HEK293 (cell line): ENCODE results near the gene SERTAD4.

Source experiments
- CTCF ChIA-PET: fragments of 350-600 bp; formaldehyde crosslinking; extraction: SDS; loops from one replicate; lab custom pipeline; 2021; ENCODE audit warnings: antibody characterized with exemption; lab: Yijun Ruan, JAX
- POLR2A ChIA-PET: fragments of 300-600 bp; formaldehyde crosslinking; extraction: SDS; loops from one replicate; lab custom pipeline; 2020; ENCODE audit warnings: antibody characterized with exemption, inconsistent platforms; lab: Yijun Ruan, JAX
- H3K27ac ChIP-seq: fragments of 200-500 bp; sonication (Bioruptor generic); 2 replicates; pipeline ENCODE4 v1.5.1; 2014; ENCODE audit warnings: low read depth, low read length, control low read depth, inconsistent platforms; ENCODE audit errors: extremely low read depth
- H3K36me3 ChIP-seq, 2 experiments: fragments of 200-500 bp in 1 of 2; sonication (Bioruptor generic) in 1 of 2; 1 replicate in 1 of 2; 2 replicates in 1 of 2; pipeline ENCODE4 v1.5.1; 2014 to 2017; ENCODE audit warnings: inconsistent platforms in 2 of 2, low read length in 2 of 2; ENCODE audit not compliant: control insufficient read depth in 2 of 2, insufficient read depth in 1 of 2
- H3K4me1 ChIP-seq: fragments of 200-500 bp; sonication (Bioruptor generic); 2 replicates; pipeline ENCODE4 v1.5.1; 2014; ENCODE audit warnings: mild to moderate bottlenecking, low read length, inconsistent platforms; ENCODE audit not compliant: control insufficient read depth, insufficient read depth
- H3K4me3 ChIP-seq: 2 replicates; pipeline ENCODE4 v1.5.1; 2011; ENCODE audit warnings: low read depth, mild to moderate bottlenecking, control low read depth, low read length, moderate library complexity
- H3K9me3 ChIP-seq: fragments of 200-500 bp; sonication (Bioruptor generic); 2 replicates; pipeline ENCODE4 v1.5.1; 2014; ENCODE audit warnings: low read depth, low read length, inconsistent platforms; ENCODE audit not compliant: control insufficient read depth, insufficient read depth
- BCL11A ChIP-seq: fragments of 450-650 bp; formaldehyde crosslinking; IDR thresholded peaks from 2 replicates; pipeline ENCODE4 v1.5.1; 2016; ENCODE audit warnings: low read depth, missing biosample characterization, missing genetic modification characterization
- ELK4 ChIP-seq: IDR thresholded peaks from 2 replicates; pipeline ENCODE4 v1.6.1; 2011; ENCODE audit warnings: mild to moderate bottlenecking, low read depth, low read length, borderline replicate concordance
- KLF7 ChIP-seq: fragments of 450-650 bp; formaldehyde crosslinking; IDR thresholded peaks from 2 replicates; pipeline ENCODE4 v1.5.1; 2016; ENCODE audit warnings: missing biosample characterization, missing genetic modification characterization, borderline replicate concordance
- OSR2 ChIP-seq: fragments of 450-650 bp; formaldehyde crosslinking; IDR thresholded peaks from 2 replicates; pipeline ENCODE4 v1.5.1; 2016; ENCODE audit warnings: missing biosample characterization, missing genetic modification characterization
- SP7 ChIP-seq: fragments of 450-650 bp; formaldehyde crosslinking; IDR thresholded peaks from 2 replicates; pipeline ENCODE4 v1.5.1; 2016; ENCODE audit warnings: missing biosample characterization, missing genetic modification characterization
- TRIM28 ChIP-seq: IDR thresholded peaks from 2 replicates; pipeline ENCODE4 v1.6.1; 2011; ENCODE audit warnings: low read length, control low read depth, borderline replicate concordance
- ZBTB20 ChIP-seq: fragments of 450-650 bp; formaldehyde crosslinking; IDR thresholded peaks from 2 replicates; pipeline ENCODE4 v1.5.1; 2016; ENCODE audit warnings: missing biosample characterization, missing genetic modification characterization
- ZEB2 ChIP-seq: fragments of 450-650 bp; formaldehyde crosslinking; IDR thresholded peaks from 2 replicates; pipeline ENCODE4 v1.5.1; 2016; ENCODE audit warnings: missing biosample characterization, missing genetic modification characterization
- ZIC2 ChIP-seq: fragments of 450-650 bp; formaldehyde crosslinking; IDR thresholded peaks from 2 replicates; pipeline ENCODE4 v1.5.1; 2016; ENCODE audit warnings: missing biosample characterization, missing genetic modification characterization
- ZNF184 ChIP-seq: fragments of 450-650 bp; IDR thresholded peaks from 2 replicates; pipeline ENCODE4 v1.5.1; 2018; ENCODE audit warnings: missing biosample characterization, mild to moderate bottlenecking, missing genetic modification characterization
- ZNF280C ChIP-seq: fragments of 450-650 bp; formaldehyde crosslinking; IDR thresholded peaks from 2 replicates; pipeline ENCODE4 v1.5.1; 2016; ENCODE audit warnings: missing biosample characterization, missing genetic modification characterization
- ZNF404 ChIP-seq: fragments of 450-650 bp; formaldehyde crosslinking; IDR thresholded peaks from 2 replicates; pipeline ENCODE4 v1.5.1; 2017; ENCODE audit warnings: missing biosample characterization, missing genetic modification characterization
- ZNF416 ChIP-seq: fragments of 450-650 bp; formaldehyde crosslinking; IDR thresholded peaks from 2 replicates; pipeline ENCODE4 v1.5.1; 2016; ENCODE audit warnings: missing biosample characterization, missing genetic modification characterization
- ZNF426 ChIP-seq: fragments of 450-650 bp; formaldehyde crosslinking; IDR thresholded peaks from 2 replicates; pipeline ENCODE4 v1.5.1; 2017; ENCODE audit warnings: missing biosample characterization, missing genetic modification characterization, mild to moderate bottlenecking, inconsistent platforms, moderate library complexity
- ZNF473 ChIP-seq: fragments of 450-650 bp; formaldehyde crosslinking; IDR thresholded peaks from 2 replicates; pipeline ENCODE4 v1.5.1; 2017; ENCODE audit warnings: missing biosample characterization, missing genetic modification characterization
- ZNF544 ChIP-seq: fragments of 450-650 bp; formaldehyde crosslinking; IDR thresholded peaks from 2 replicates; pipeline ENCODE4 v1.5.0; 2017; ENCODE audit warnings: missing biosample characterization, missing genetic modification characterization
- ZNF548 ChIP-seq: fragments of 450-650 bp; formaldehyde crosslinking; IDR thresholded peaks from 2 replicates; pipeline ENCODE4 v1.5.1; 2016; ENCODE audit warnings: missing biosample characterization, missing genetic modification characterization
- ZNF585B ChIP-seq: fragments of 450-650 bp; formaldehyde crosslinking; IDR thresholded peaks from 2 replicates; pipeline ENCODE4 v1.5.1; 2016; ENCODE audit warnings: missing biosample characterization, missing genetic modification characterization
- ZNF747 ChIP-seq: fragments of 450-650 bp; formaldehyde crosslinking; IDR thresholded peaks from 2 replicates; pipeline ENCODE4 v1.5.1; 2016; ENCODE audit warnings: missing biosample characterization, missing genetic modification characterization
- ZNF791 ChIP-seq: fragments of 450-650 bp; formaldehyde crosslinking; IDR thresholded peaks from 2 replicates; pipeline ENCODE4 v1.5.1; 2016; ENCODE audit warnings: missing biosample characterization, missing genetic modification characterization
- ZSCAN30 ChIP-seq: fragments of 450-650 bp; IDR thresholded peaks from 2 replicates; pipeline ENCODE4 v1.5.1; 2018; ENCODE audit warnings: missing biosample characterization, mild to moderate bottlenecking, missing genetic modification characterization, moderate library complexity
- TF ChIP-seq, protein P1 (sequence below): fragments of 450-650 bp; formaldehyde crosslinking; IDR thresholded peaks from 2 replicates; pipeline ENCODE4 v1.5.1; 2016; ENCODE audit warnings: missing biosample characterization, missing genetic modification characterization
- TF ChIP-seq, protein P2 (sequence below): fragments of 450-650 bp; formaldehyde crosslinking; IDR thresholded peaks from 2 replicates; pipeline ENCODE4 v1.5.1; 2017; ENCODE audit warnings: missing biosample characterization, missing genetic modification characterization
- TF ChIP-seq, protein P3 (sequence below): fragments of 450-650 bp; formaldehyde crosslinking; IDR thresholded peaks from 2 replicates; pipeline ENCODE4 v1.5.1; 2016; ENCODE audit warnings: missing biosample characterization, missing genetic modification characterization

Gene SERTAD4

GRCh38 chr1:210207597-210208450, 24.8 kb upstream of the SERTAD4 start (continued):
- TF ChIP-seq TRIM28 (no peak), ZNF548 (tag by site-specific recombination) (no peak), ZNF473 (tag by site-specific recombination) (no peak), ZNF416 (tag by site-specific recombination) (no peak), ELK4 (no peak), KLF7 (no peak), ZBTB20 (tag by site-specific recombination) (peak; percentile 26; the same call in 1 of the 2 replicates), ZNF426 (tag by site-specific recombination) (no peak), ZNF184 (tag by site-specific recombination) (no peak), SP7 (tag by site-specific recombination) (0 out of 2 replicates have a peak, but pooled peaks have one; percentile 22), ZNF791 (tag by site-specific recombination) (no peak)

DNA sequence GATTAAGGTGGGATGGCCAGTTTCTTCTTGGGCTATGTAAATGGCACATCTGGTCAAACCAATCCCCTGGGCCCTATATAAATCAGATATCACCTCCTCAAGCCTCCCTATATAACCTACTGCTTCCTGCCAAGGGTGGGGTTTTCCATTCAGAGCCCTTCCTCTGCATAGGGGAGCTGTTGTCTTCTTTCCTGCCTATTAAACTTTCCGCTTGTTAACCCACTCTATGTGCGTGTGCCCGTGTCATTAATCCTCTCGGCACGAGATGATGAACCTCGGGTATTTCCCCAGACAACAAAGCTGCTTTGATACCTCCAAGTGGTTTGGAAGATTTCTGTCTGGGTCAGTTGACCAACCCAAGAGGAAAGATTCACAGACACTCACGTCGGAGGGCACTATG, 19.3 kb upstream of the SERTAD4 start:
- ChIA-PET POLR2A (no interaction called here), CTCF (interaction anchor here (0.6 to 1.0 kb wide), 3 partner anchors 15 to 55 kb away, joined by 3 read pairs; no protein-coding TSS in a partner anchor)
- no peaks in the 10 kb centered on the region for H3K9me3 ChIP-seq
- H3K4me1 ChIP-seq, result no peaks in the 10 kb centered on the region
- TF ChIP-seq ZNF585B (tag by site-specific recombination), result no peak
- TF ChIP-seq ZIC2 (tag by site-specific recombination), result no peak
- no peak for TF ChIP-seq ZNF184 (tag by site-specific recombination)
- no peak for TF ChIP-seq ZNF404 (tag by site-specific recombination)
- TF ChIP-seq ZNF548 (tag by site-specific recombination), result no peak
- TF ChIP-seq BCL11A, result no peak
- no peak for TF ChIP-seq ZNF747 (tag by site-specific recombination)
- TF ChIP-seq, protein P1, sequence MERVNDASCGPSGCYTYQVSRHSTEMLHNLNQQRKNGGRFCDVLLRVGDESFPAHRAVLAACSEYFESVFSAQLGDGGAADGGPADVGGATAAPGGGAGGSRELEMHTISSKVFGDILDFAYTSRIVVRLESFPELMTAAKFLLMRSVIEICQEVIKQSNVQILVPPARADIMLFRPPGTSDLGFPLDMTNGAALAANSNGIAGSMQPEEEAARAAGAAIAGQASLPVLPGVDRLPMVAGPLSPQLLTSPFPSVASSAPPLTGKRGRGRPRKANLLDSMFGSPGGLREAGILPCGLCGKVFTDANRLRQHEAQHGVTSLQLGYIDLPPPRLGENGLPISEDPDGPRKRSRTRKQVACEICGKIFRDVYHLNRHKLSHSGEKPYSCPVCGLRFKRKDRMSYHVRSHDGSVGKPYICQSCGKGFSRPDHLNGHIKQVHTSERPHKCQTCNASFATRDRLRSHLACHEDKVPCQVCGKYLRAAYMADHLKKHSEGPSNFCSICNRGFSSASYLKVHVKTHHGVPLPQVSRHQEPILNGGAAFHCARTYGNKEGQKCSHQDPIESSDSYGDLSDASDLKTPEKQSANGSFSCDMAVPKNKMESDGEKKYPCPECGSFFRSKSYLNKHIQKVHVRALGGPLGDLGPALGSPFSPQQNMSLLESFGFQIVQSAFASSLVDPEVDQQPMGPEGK (tag by site-specific recombination), result no peak
- no peak for TF ChIP-seq ZSCAN30
- TF ChIP-seq, protein P2, sequence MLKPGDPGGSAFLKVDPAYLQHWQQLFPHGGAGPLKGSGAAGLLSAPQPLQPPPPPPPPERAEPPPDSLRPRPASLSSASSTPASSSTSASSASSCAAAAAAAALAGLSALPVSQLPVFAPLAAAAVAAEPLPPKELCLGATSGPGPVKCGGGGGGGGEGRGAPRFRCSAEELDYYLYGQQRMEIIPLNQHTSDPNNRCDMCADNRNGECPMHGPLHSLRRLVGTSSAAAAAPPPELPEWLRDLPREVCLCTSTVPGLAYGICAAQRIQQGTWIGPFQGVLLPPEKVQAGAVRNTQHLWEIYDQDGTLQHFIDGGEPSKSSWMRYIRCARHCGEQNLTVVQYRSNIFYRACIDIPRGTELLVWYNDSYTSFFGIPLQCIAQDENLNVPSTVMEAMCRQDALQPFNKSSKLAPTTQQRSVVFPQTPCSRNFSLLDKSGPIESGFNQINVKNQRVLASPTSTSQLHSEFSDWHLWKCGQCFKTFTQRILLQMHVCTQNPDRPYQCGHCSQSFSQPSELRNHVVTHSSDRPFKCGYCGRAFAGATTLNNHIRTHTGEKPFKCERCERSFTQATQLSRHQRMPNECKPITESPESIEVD (tag by site-specific recombination), result no peak
- TF ChIP-seq ZNF280C (tag by site-specific recombination), result no peak
- TF ChIP-seq, protein P3, sequence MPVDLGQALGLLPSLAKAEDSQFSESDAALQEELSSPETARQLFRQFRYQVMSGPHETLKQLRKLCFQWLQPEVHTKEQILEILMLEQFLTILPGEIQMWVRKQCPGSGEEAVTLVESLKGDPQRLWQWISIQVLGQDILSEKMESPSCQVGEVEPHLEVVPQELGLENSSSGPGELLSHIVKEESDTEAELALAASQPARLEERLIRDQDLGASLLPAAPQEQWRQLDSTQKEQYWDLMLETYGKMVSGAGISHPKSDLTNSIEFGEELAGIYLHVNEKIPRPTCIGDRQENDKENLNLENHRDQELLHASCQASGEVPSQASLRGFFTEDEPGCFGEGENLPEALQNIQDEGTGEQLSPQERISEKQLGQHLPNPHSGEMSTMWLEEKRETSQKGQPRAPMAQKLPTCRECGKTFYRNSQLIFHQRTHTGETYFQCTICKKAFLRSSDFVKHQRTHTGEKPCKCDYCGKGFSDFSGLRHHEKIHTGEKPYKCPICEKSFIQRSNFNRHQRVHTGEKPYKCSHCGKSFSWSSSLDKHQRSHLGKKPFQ (tag by site-specific recombination), result no peak
- no peak for TF ChIP-seq ZNF544 (tag by site-specific recombination)
- no peak for TF ChIP-seq OSR2 (tag by site-specific recombination)
- no peak for TF ChIP-seq ZEB2 (tag by site-specific recombination)
- no peak overlapping the region for H3K4me3 ChIP-seq
- H3K27ac ChIP-seq, result no peak overlapping the region
- no peaks in the 10 kb centered on the region for H3K36me3 ChIP-seq
